HG02973 (cell line): ENCODE results near the gene ANGEL2.
"Not testable (repeated sequence)": the region's sequence is repeated elsewhere in the genome, so short reads cannot be mapped to it uniquely, and the experiment has no call there.

Experiments used
- ATAC-seq: cut with Tn5 transposase; IDR thresholded peaks from one replicate; pipeline ENCODE4 v1.9.1; 2021; ENCODE audit warnings: moderate library complexity; ENCODE audit not compliant: unreplicated experiment

Gene ANGEL2

DNA sequence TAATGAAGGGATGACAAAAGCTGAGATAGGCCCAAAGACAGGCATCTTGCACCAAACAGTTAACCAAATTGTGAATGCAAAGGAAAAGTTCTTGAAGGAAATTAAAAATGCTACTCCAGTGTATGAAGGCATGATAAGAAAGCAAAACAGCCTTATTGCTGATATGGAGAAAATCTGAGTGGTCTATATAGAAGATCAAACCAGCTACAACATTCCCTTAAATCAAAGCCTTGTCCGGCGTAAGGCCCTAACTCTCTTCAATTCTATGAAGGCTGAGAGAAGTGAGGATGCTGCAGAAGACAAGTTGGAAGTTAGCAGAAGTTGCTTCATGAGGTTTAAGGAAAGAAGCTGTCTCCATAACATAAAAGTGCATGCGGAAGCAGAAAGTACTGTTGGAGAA is 4.3 kb upstream of the ANGEL2 start:
- no peak for ATAC-seq

DNA sequence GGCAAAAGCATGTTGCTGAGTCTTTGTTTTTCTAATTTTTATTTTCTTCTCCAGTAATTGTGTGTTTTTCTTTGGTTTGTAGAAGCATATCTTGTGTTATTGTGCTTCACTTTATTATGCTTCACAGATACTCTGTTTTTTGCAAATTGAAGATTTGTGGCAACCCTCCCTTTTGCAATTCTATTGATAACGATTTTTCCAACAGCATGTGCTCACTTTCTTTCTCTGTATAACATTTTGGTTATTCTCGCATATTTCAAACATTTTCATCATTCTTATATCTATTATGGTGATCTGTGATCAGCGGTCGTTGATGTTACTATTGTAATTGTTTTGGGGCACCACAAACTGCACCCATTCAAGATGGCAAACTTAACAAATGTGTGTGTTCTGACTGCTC is 3.8 kb upstream of the ANGEL2 start:
- ATAC-seq, result no peak

DNA sequence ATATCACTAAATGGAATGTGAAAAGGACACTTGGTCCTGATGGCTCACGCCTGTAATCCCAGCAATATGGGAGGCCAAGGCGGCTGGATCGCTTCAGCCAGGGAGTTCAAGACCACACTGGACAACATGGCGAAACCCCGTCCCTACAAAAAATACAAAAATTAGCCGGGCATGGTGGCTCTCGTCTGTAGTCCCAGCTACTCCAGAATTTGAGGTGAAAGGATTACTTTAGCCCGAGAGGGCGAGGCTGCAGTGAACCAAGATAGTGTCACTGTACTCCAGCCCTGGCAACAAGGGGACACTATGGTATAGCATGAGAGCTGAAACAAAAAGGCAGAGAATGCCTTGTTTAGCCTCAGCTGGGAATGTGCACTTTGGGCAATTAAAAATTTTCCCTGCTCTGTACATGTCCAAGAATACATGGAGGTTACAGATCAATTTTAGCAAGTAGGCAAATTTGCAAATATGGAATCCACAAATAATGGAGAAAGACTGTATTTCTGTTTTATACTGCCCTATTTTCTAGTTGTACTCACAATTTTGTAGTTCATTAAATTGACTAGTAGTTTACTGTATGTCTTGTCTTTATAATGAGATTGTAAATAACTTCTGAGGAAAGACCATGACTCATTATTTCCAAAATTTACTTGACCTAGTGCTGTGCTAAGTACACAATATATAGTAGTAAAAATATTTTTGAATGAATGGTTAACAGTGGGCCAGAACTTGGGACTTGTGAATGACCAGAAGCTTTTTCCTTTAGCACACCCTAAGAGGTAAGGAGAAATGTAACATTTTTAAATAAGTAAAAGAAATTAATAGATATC is 2.0 kb upstream of the ANGEL2 start:
- ATAC-seq, result no peak

DNA sequence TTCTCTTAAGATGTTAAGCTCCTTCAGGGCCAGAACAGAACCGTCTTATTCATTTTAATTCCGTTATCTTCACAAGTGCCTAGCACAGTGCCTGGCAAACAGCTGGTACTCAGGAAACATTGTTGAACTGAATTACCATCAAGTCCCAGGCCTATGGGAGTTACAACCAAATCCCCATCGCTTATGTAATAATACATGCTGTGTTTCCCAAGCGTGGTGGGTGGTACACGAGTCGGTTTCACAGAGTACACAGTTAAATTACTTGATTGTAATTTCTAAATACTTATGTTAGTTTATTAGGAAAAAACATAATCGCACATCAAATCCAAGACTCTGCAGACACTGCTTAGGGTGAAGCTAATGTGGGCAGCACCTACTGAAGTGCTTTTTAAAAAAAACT is 1.0 kb downstream of the ANGEL2 start:
- no peak for ATAC-seq

DNA sequence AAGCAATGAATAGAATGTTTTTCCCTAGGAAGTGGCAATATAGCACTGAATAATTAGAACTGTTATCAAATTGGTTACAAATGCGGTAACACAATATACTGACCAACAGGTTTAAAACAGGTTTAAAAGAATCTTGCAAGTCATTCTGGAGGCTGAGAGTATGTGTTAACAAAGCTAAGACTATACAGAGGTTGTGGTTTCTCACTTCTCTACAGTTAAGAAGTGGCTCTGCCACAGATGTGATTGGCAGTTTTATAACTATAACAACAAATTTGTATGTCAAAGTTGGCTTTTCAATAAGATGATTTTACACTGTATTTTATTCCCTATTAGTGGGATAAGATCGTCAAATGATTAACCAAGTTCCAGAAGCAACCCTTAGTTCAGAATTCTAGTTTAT is 7.1 kb downstream of the ANGEL2 start:
- peak; percentile 48 for ATAC-seq

DNA sequence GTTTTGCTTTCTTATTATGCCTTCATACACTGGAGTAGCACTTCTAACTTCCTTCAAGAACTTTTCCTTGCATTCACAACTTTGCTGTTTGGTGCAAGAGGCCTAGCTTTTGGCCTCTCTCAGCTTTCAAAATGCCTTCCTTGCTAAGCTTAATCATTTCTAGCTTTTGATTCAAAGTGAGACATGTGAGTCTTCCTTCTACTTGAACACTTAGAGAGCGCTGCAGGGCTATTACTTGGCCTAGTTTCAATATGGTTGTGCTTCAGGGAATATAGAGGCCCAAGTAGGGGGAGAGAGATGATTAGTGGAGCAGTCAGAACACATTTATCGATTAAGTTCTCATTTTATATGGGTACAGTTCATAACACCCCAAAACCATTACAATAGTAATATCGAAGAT is 12.4 kb downstream of the ANGEL2 start:
- no peak for ATAC-seq

DNA sequence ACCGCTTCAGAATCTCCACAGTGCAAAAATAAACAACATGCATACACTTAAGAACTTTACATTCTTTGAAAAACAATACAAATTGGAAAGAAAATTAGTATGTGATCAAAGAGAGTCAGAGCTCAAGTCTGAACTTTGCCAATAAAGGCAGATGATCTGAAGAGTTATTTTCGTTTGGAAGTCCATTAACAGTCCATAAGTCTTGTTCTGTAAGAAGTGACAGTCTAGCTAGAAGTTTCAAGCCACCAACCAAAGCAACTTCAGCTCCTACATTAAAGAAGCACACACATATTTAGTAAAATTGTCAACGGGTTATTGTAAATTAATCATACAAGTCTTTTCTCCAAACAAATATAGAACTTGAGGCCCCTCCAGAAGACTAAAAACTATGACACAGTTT is 20.7 kb downstream of the ANGEL2 start:
- ATAC-seq, result no peak

DNA sequence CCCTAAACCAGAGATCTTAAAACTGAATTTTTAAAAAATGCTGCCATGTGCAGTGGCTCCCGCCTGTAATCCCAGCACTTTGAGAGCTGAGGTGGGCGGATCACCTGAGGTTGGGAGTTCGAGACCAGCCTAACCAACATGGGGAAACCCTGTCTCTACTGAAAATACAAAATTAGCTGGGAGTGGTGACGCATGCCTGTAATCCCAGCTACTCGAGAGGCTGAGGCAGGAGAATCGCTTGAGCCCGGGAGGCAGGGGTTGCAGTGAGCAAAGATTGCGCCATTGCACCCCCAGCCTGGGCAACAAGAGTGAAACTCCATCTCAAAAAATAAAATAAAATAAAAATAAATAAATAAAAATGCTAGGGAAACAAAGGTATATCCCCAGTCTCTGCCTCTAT is 21.7 kb downstream of the ANGEL2 start:
- not testable (repeated sequence) for ATAC-seq

DNA sequence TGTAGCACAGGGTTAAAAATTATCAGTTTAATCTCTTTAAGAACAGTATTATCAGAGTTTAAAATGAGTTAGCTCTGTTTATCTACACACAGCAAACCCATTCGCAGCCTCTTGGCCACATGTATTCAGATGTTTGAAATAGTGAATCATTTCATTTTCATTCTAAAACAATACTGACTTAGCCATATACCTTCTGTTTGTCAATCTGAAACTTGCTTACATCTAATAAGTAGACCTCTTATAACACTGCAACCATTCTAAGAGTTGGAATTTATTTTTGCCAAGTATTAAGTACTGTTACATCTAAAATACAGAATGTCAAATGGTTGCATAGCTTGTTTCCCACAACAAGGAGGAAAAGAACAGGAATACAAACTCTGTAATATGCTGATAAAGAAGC is 25.4 kb downstream of the ANGEL2 start:
- no peak for ATAC-seq

DNA sequence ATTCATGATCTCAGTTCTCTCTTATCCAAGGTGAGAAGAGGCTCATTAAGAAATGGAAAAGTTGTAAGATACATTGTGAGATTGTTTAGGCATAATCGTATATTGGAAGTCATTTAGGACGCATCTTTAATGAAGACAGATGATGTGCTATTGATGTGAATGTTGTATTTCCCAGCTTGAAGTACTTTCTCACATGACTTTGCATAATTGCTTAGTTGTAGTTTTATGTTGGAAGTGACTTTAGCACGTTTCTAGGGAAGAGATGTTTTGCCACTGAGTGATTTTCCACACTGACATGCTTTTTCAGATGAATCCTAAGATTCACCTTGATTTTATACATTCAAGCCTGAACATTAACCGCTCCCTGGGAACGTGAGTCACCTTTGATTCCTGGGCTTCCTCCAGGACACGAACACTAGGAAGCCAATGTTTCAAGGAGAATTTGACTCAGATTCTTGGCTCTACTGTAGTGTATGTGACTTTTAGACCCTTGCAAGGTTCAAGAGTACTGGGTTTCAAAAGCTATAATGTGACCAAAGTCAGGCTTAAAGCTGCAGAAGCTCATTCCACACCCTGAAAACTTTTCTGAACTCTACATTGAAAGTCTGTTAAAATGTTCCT is 27.9 kb downstream of the ANGEL2 start:
- no peak for ATAC-seq

DNA sequence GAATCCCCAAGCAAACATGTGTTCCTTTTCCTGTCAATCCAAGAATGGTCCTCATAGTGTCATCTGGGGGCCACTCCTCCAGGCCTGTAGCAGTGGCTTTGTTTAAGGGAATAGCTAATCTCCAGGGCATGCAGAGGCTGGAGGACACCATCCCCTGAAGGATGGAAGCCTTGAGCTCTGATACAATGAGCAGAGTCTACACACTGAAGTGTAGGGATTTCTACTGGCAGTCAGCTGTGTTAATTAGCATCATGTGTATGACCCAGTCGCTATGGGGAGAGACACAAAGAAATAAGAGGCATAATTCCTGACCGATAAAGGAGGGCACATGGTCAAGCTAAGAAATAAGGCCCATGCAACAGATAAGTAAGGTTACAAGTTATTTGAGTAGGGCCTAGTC is 29.1 kb downstream of the ANGEL2 start:
- no peak for ATAC-seq

DNA sequence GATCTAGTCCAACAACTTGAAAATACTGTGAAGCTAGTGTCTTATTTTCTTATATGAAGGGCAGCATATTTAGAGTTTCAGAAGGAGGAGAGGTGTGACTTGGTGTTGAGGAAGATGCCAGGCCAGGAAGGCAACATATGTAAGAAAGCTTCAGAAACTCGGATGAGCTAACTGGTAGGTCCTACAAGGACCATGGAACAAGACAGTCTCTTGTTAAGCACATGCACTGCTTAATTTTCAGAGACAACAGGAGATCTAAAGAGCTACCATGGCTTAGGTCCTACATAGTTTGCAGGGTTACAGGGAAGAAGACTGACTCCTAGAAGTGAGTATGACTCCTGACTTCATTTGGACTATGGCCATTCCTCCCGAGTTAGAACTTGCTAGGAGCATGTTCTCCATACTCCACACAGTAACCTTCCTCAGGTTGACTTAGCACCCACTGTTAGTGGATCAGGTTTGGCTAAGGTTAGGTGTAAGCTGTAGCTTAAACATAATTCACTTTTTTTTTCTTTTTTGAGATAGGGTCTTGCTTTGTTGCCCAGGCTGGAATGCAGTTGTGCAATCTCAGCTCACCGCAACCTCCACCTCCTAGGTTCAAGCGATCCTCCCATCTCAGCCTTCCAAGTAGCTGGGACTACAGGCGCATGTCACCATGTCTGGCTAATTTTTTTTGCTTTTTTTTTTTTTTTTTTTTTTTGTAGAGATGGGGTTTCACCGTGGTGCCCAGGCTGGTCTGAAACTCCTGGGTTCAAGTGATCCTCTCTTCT is 31.0 kb downstream of the ANGEL2 start:
- no peak for ATAC-seq

DNA sequence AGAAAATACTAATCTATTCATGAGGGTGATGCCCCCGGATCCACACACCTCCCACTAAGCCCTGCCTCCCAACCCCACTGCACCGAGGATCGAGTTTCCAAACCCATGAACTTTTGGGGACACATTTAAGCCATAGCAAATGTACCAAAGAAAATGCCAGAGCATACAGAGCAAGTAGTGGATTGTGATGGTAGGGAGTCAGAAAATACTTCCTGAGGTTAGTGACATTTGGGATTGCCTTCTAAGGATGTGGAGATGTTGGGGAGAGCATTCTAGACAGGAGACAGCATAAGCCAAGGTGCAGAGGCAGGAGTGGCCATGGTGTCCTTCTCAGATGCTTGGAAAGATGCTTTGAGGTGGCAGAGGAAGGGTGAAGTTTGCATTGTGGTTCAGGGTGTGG is 32.2 kb downstream of the ANGEL2 start:
- ATAC-seq, result no peak

DNA sequence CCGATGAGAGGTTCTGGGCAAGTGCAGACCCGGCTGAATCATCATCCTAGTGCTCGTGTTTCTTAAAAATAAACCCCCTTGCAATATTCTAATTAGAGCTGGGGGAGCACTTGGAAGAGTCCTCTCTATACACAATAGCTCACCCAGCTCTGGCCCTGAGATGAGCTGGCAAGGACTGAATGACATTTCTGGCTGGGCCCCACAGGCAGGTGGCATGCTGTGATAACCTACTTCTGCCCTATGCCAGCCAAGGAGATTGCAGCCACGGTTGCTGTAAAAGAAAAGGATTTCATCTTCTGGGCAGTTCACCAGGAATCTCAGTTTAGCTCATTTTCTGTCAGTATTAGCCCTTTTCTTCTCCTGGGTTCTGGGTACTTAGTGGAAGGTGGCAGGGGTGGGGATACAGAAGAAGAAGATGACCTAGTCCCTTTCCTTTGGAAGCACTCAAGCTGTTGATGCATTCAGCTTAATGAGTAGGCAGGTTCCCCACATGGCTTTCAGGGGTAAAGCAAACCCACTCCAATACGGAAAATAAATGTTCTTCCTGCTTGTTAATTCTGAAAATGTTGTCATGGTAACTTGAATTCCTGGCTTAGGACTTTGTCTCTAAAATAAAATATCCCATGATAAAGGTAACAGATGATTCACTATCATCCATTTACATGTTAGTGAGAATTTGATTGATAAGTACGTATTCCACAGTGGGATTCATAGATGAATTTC is 33.1 kb downstream of the ANGEL2 start:
- no peak for ATAC-seq

DNA sequence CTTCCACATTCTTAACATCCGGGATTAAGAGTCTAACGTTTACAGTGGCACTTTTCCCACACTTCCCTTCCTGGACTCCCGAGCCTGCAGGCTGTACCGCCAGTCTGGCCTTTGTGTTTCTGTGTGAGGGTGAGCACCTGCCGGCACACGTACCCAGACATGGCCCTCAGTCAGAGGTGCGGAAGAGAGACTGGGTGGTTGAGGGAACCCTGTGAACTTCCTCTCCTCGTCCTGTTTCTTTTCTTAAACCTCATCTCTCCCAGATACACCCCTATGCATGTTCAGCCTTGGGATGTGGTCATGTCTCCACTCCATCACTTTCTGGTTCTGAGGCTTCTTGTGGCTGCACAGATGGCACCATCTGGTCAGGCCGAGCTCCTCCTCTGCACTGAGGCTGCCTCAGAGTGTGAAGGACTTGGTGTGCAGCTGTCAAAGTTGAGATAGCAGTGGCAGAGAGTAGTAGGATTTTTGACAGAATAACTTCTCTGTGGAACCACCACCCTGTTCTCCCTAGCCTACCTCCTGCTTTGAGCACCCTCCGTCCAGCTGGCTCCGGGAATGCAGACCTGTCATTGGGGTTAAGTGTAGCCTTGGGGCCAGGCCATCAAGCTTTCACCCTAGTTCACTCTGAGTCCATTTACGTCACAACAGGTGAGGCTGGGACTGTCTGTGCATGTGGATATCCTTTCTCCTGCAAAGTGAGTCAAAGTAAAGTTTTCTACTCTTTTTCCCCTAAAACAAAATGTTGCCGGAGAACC is 33.9 kb downstream of the ANGEL2 start:
- ATAC-seq, result peak; percentile 59

DNA sequence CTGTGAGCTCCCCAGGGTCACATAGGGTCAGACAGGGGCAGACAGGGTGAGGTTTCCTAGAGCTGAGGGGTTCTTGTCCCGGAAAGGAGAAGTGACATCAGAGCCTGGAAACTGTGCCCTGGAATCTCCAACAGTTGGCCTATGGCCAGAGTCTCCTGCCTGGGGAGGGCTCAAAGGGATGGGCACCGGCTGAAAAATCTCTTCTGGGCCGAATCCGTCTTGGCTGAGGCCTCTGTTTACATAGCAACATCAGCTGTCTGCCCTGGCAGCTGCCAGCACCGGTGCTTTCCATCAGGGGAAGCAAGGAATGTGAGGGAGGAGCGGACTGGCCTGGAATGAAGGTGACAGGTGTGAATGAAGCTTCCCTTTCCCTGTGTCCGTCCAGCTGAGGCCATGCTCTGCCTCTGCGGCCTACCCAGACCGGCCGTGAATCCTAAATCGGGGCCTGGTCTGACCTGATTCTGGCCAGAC is 34.6 kb downstream of the ANGEL2 start:
- no peak for ATAC-seq

DNA sequence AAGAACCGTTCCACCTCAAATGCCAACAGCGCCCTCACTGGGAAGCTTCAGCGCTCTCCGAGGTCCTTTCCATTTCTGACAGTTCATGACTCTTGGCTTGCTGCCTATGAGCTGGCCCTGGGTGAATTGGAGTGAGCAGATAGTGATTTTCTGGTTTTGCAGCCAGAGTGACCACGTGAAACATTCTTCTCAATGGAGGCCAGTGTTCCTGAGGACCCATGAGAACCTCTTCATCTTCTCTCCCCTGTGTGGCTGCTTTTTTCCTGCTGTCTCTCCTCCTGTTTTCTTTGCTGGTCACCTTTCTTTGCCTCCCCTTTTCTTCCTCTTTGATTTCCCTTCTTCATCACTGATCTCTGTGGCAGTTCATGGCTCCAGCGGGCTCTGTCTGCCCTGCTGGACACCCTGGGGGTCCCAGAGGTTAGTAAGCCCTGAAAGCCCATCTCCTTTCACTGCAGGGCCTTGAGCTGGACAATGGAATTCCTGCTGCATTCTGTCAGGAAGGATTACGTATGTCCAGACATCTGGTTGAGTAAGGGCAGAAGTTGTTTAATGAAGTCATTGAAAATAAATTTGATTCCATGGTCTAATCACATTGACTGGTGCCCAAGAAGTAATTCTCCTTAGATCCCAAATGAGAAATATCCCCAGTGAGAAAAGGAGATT is 35.4 kb downstream of the ANGEL2 start:
- ATAC-seq, result no peak

DNA sequence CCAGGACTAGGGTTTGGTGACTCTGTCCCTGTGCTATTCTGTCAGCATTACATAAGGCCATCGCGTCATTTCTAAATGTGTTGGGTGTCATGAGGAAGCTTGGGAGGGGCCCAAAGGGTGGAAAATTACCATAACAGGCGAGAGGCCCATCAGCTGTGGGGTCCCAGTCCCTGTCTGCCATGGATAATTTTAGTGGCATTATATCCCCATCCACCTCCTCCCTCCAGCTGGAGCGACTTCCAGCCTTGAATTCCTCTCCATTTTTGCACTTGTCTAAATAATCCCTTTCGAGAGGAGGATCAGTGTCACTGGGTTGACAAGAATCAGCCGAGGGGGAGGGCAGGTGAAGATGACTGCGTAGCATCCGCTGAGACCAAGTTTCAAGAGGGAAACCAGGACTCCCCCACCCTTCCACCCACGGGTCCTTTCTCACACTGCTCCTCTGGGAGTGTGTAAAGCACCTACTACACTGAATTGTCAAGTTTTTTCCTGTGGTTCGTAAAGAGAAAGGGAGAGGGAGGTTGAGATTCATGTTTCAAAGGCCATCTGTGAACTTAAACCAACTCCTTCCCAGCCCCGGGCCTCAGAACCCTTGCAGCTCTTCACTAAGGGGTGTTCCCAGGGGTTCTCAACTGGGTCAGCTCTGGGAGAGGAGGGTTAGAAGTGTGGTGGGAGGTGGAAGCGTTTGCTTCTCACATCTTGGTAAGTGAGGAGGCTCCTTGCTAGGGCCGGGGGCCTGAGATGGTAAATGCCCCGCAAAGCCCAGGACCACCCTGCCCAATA is 36.1 kb downstream of the ANGEL2 start:
- ATAC-seq, result peak; percentile 63
